Measurements from ENCODE around the gene KRTAP4-8. TPM values are rescaled to one million over a fixed set of nuclear protein-coding genes. Genes with fewer than 3 reads are reported as not detected.
"Not testable (repeated sequence)": the region's sequence is repeated elsewhere in the genome, so short reads cannot be mapped to it uniquely, and the experiment has no call there.

KRTAP4-8 gene
- total RNA-seq, 4 donors from 2014 or later = not detected

- H3K4me3 ChIP-seq = no peak overlapping the region
- H3K4me1 ChIP-seq = no peaks in the 10 kb centered on the region
These were observed 13.4 kb upstream of the KRTAP4-8 start for GRCh38 chr17:41111151-41111885.

GRCh38 chr17:41108728-41109386, 10.9 kb upstream of the KRTAP4-8 start:
- DNase-seq; H3K4me3 ChIP-seq; H3K4me1 ChIP-seq; H3K36me3 ChIP-seq; H3K9me3 ChIP-seq; H3K27me3 ChIP-seq; H3K27ac ChIP-seq; intact Hi-C loops (cut with DNase I; ENCODE audit: low total_unique reads): not testable (repeated sequence)

More at GRCh38 chr17:41111151-41111885, 13.4 kb upstream of the KRTAP4-8 start:
- Histone ChIP-seq H3K27me3 (no peaks in the 10 kb centered on the region), H3K27ac (no peak overlapping the region), H3K36me3 (no peaks in the 10 kb centered on the region), H3K9me3 (no peaks in the 10 kb centered on the region)
- no peak for DNase-seq
- intact Hi-C loops (cut with DNase I; ENCODE audit: low total_unique reads) = no loop called here
- no peak for TF ChIP-seq CTCF (IDR thresholded peaks at IDR 0.05)
- TF ChIP-seq POLR2A (IDR thresholded peaks at IDR 0.05) = no peak

GRCh38 chr17:41107941-41108450, 10.1 kb upstream of the KRTAP4-8 start:
- Histone ChIP-seq H3K9me3 (no peaks in the 10 kb centered on the region), H3K4me3 (no peak overlapping the region), H3K27me3 (no peaks in the 10 kb centered on the region), H3K4me1 (no peaks in the 10 kb centered on the region), H3K27ac (no peak overlapping the region), H3K36me3 (no peaks in the 10 kb centered on the region)
- DNase-seq = no peak
- intact Hi-C loops (cut with DNase I; ENCODE audit: low total_unique reads) = no loop called here
- TF ChIP-seq POLR2A (IDR thresholded peaks at IDR 0.05) (no peak), CTCF (IDR thresholded peaks at IDR 0.05) (no peak)

GRCh38 chr17:41105347-41105746, 7.4 kb upstream of the KRTAP4-8 start, which contains the start of gene KRTAP4-9:
Gene KRTAP4-9 (plus strand): TSS chr17:41105389. CDS start chr17:41105389, 0 bp downstream.
- DNase-seq; H3K27me3 ChIP-seq; H3K9me3 ChIP-seq; H3K4me1 ChIP-seq; H3K36me3 ChIP-seq; H3K27ac ChIP-seq; intact Hi-C loops (cut with DNase I; ENCODE audit: low total_unique reads); H3K4me3 ChIP-seq: not testable (repeated sequence)

- DNase-seq; intact Hi-C loops (cut with DNase I; ENCODE audit: low total_unique reads): not testable (repeated sequence)
These were observed 6.6 kb upstream of the KRTAP4-8 start for GRCh38 chr17:41104386-41105038.

GRCh38 chr17:41103896-41104295, 6.0 kb upstream of the KRTAP4-8 start:
- Histone ChIP-seq H3K4me1 (no peaks in the 10 kb centered on the region), H3K27ac (no peak overlapping the region), H3K4me3 (no peak overlapping the region), H3K36me3 (no peaks in the 10 kb centered on the region), H3K9me3 (no peaks in the 10 kb centered on the region), H3K27me3 (no peaks in the 10 kb centered on the region)
- TF ChIP-seq POLR2A (IDR thresholded peaks at IDR 0.05) = no peak
- no peak for TF ChIP-seq CTCF (IDR thresholded peaks at IDR 0.05)
- intact Hi-C loops (cut with DNase I; ENCODE audit: low total_unique reads) = no loop called here
- DNase-seq = no peak

More at GRCh38 chr17:41104386-41105038, 6.6 kb upstream of the KRTAP4-8 start:
- not testable (repeated sequence) for H3K4me3 ChIP-seq, H3K27me3 ChIP-seq, H3K4me1 ChIP-seq, H3K36me3 ChIP-seq, H3K9me3 ChIP-seq, H3K27ac ChIP-seq

Measured in uterus (tissue), 4 donors.